HepG2 (cell line): ENCODE measurements around the gene PRTN3. TPM values are rescaled to one million over a fixed set of nuclear protein-coding genes. Genes with fewer than 3 reads are reported as not detected.
A peak's percentile ranks its signal among the peaks of the same experiment; 100 is the strongest.

ENCODE experiments used
- HOXA9 ChIP-seq: sonication (generic); formaldehyde crosslinking; IDR thresholded peaks from 2 replicates; pipeline ENCODE4 v1.8.1; 2022; ENCODE audit warnings: missing genetic modification reagents, mild to moderate bottlenecking, moderate library complexity, borderline replicate concordance
- KAT2B ChIP-seq: fragments of 150-350 bp; IDR thresholded peaks from 2 replicates; pipeline ENCODE4 v1.6.1; 2014; ENCODE audit warnings: low read depth, low read length, borderline replicate concordance
- KAT8 ChIP-seq: IDR thresholded peaks from 2 replicates; pipeline ENCODE4 v1.6.1; 2016; ENCODE audit warnings: missing genetic modification reagents, missing compliant biosample characterization
- PHF21A ChIP-seq: sonication (generic); formaldehyde crosslinking; IDR thresholded peaks from 2 replicates; pipeline ENCODE4 v1.5.0; 2020; ENCODE audit warnings: mild to moderate bottlenecking, missing genetic modification reagents
- SIX1 ChIP-seq: sonication (generic); formaldehyde crosslinking; IDR thresholded peaks from 2 replicates; pipeline ENCODE4 v1.4.0; 2020; ENCODE audit warnings: missing genetic modification reagents, borderline replicate concordance
- SNAPC2 ChIP-seq: sonication (generic); formaldehyde crosslinking; IDR thresholded peaks from 2 replicates; pipeline ENCODE4 v1.8.1; 2022; ENCODE audit warnings: mild to moderate bottlenecking, missing genetic modification reagents
- SOX5 ChIP-seq: IDR thresholded peaks from 2 replicates; pipeline ENCODE4 v1.6.1; 2016; ENCODE audit warnings: borderline replicate concordance
- SP1 ChIP-seq, 2 experiments: fragments of 450-650 bp in 1 of 2; sonication (generic) in 1 of 2; formaldehyde crosslinking in 1 of 2; IDR thresholded peaks; 2 replicates each; pipeline versions ENCODE4 v1.4.0 to v1.6.1; 2016 to 2020; ENCODE audit warnings: missing genetic modification reagents in 1 of 2
- SRSF9 ChIP-seq: fragments of 200-400 bp; formaldehyde crosslinking; IDR thresholded peaks from 2 replicates; pipeline ENCODE4 v1.6.1; 2018; ENCODE audit warnings: borderline replicate concordance, mild to moderate bottlenecking, low read depth, low read length; ENCODE audit not compliant: insufficient read depth, poor library complexity, severe bottlenecking
- ZBTB8A ChIP-seq: sonication (generic); formaldehyde crosslinking; IDR thresholded peaks from 2 replicates; pipeline ENCODE4 v1.4.0; 2020; ENCODE audit warnings: mild to moderate bottlenecking, low read depth, missing genetic modification reagents, borderline replicate concordance
- ZC3H13 ChIP-seq: sonication (generic); formaldehyde crosslinking; IDR thresholded peaks from 2 replicates; pipeline ENCODE4 v1.8.1; 2023; ENCODE audit warnings: mild to moderate bottlenecking, missing genetic modification reagents, moderate library complexity
- ZNF256 ChIP-seq: sonication (generic); formaldehyde crosslinking; conservative IDR thresholded peaks from 2 replicates; pipeline ENCODE4 v1.4.0; 2020; ENCODE audit warnings: missing genetic modification reagents
- ZNF501 ChIP-seq: sonication (generic); formaldehyde crosslinking; IDR thresholded peaks from 2 replicates; pipeline ENCODE4 v1.5.1; 2020; ENCODE audit warnings: mild to moderate bottlenecking, moderate library complexity, missing genetic modification reagents
- ZNF607 ChIP-seq: sonication (generic); formaldehyde crosslinking; IDR thresholded peaks from 2 replicates; pipeline ENCODE4 v1.5.1; 2020; ENCODE audit warnings: missing genetic modification reagents, mild to moderate bottlenecking, borderline replicate concordance
- ZNF644 ChIP-seq: IDR thresholded peaks from 2 replicates; pipeline ENCODE4 v1.6.1; 2016; ENCODE audit warnings: low read depth
- ZNF781 ChIP-seq: sonication (generic); formaldehyde crosslinking; IDR thresholded peaks from 2 replicates; pipeline ENCODE4 v1.5.1; 2020; ENCODE audit warnings: borderline replicate concordance, mild to moderate bottlenecking, missing genetic modification reagents; ENCODE audit errors: not compliant biosample characterization
- ZNF784 ChIP-seq: sonication (generic); formaldehyde crosslinking; IDR thresholded peaks from 2 replicates; pipeline ENCODE4 v1.5.1; 2020; ENCODE audit warnings: missing genetic modification reagents, mild to moderate bottlenecking, borderline replicate concordance
- polyA plus RNA-seq, 8 experiments: library from polyadenylated mRNA; depleted of rRNA in 3 of 8; stranded (reverse) in 7 of 8; unstranded in 1 of 8; fragments of >200 nt; fragmentation: Illumina TruSeq in 4 of 8; extraction: Trizol in 4 of 8; gene quantifications; 2 replicates each; pipeline versions ENCODE4 v1.2.1 to v1.2.3, GENCODE V29; 2011 to 2016; ENCODE audit warnings: low read depth in 4 of 8, missing spikeins in 1 of 8, mixed read lengths in 1 of 8; ENCODE audit not compliant: insufficient read depth in 1 of 8
- total RNA-seq, 5 experiments: library from RNA; depleted of rRNA; stranded (reverse); fragments of >200 nt; fragmentation: Illumina TruSeq; extraction: Trizol; gene quantifications; 2 replicates each; pipeline ENCODE4 v1.2.3, GENCODE V29; 2016; ENCODE audit warnings: low read depth in 1 of 5
- TF ChIP-seq, protein P1 (sequence below): sonication (generic); formaldehyde crosslinking; IDR thresholded peaks from 2 replicates; pipeline ENCODE4 v1.5.0; 2020; ENCODE audit warnings: missing genetic modification reagents, mild to moderate bottlenecking, borderline replicate concordance
- TF ChIP-seq, protein P2 (sequence below): sonication (generic); formaldehyde crosslinking; conservative IDR thresholded peaks from 2 replicates; pipeline ENCODE4 v1.4.0; 2020; ENCODE audit warnings: mild to moderate bottlenecking, missing genetic modification reagents, moderate library complexity
- TF ChIP-seq, protein P3 (sequence below): sonication (generic); formaldehyde crosslinking; IDR thresholded peaks from 2 replicates; pipeline ENCODE4 v1.5.1; 2020; ENCODE audit warnings: missing genetic modification reagents, mild to moderate bottlenecking, borderline replicate concordance

Gene PRTN3
- total and polyA plus RNA-seq, 2 of the 13 experiments (the other 11 are each of a cell fraction or from before 2014, with no cell fraction given), result not detected

DNA sequence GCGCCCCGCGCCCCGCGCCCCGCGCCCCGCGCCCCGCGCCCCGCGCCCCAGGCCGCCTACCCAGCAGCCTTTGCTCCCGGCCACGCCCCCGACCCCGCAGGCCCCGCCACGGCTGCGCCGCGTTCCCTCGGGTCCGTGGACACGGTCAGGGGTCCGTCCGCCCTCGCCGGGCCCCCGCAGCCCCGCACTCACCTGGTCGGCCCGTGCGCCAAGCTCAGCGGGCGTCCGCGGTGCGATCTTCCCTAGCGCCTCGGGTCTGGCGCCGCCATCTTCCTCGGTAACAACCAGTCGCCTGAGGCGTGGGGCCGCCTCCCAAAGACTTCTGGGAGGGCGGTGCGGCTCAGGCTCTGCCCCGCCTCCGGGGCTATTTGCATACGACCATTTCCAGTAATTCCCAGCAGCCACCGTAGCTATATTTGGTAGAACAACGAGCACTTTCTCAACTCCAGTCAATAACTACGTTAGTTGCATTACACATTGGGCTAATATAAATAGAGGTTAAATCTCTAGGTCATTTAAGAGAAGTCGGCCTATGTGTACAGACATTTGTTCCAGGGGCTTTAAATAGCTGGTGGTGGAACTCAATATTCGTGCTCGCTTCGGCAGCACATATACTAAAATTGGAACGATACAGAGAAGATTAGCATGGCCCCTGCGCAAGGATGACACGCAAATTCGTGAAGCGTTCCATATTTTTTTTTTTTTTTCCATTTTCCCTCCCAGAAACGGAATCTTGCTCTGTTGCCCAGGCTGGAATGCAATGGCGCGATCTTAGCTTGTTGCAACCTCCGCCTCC, 52.3 kb downstream of the PRTN3 start, which contains the start of the genes MED16 and RNU6-9 (continued):
- TF ChIP-seq, protein P1, sequence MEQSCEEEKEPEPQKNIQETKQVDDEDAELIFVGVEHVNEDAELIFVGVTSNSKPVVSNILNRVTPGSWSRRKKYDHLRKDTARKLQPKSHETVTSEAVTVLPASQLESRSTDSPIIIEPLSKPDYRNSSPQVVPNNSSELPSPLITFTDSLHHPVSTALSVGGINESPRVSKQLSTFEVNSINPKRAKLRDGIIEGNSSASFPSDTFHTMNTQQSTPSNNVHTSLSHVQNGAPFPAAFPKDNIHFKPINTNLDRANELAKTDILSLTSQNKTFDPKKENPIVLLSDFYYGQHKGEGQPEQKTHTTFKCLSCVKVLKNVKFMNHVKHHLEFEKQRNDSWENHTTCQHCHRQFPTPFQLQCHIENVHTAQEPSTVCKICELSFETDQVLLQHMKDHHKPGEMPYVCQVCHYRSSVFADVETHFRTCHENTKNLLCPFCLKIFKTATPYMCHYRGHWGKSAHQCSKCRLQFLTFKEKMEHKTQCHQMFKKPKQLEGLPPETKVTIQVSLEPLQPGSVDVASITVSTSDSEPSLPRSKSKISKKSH (CRISPR knock-in tag), result no peak
- TF ChIP-seq PHF21A (CRISPR knock-in tag), result peak; percentile 57; the same call in 1 of the 2 replicates
- TF ChIP-seq ZNF607, result peak; percentile 66
- no peak for TF ChIP-seq ZNF781 (CRISPR knock-in tag)
- TF ChIP-seq SRSF9, result no peak
- TF ChIP-seq ZC3H13 (CRISPR knock-in tag), result 0 out of 2 replicates have a peak, but pooled peaks have one; percentile 44
- TF ChIP-seq HOXA9, result 0 out of 2 replicates have a peak, but pooled peaks have one; percentile 74
- TF ChIP-seq, protein P2, sequence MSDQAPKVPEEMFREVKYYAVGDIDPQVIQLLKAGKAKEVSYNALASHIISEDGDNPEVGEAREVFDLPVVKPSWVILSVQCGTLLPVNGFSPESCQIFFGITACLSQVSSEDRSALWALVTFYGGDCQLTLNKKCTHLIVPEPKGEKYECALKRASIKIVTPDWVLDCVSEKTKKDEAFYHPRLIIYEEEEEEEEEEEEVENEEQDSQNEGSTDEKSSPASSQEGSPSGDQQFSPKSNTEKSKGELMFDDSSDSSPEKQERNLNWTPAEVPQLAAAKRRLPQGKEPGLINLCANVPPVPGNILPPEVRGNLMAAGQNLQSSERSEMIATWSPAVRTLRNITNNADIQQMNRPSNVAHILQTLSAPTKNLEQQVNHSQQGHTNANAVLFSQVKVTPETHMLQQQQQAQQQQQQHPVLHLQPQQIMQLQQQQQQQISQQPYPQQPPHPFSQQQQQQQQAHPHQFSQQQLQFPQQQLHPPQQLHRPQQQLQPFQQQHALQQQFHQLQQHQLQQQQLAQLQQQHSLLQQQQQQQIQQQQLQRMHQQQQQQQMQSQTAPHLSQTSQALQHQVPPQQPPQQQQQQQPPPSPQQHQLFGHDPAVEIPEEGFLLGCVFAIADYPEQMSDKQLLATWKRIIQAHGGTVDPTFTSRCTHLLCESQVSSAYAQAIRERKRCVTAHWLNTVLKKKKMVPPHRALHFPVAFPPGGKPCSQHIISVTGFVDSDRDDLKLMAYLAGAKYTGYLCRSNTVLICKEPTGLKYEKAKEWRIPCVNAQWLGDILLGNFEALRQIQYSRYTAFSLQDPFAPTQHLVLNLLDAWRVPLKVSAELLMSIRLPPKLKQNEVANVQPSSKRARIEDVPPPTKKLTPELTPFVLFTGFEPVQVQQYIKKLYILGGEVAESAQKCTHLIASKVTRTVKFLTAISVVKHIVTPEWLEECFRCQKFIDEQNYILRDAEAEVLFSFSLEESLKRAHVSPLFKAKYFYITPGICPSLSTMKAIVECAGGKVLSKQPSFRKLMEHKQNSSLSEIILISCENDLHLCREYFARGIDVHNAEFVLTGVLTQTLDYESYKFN, result 0 out of 2 replicates have a peak, but pooled peaks have one; percentile 19
- no peak for TF ChIP-seq KAT2B
- no peak for TF ChIP-seq SP1 (IDR thresholded peaks at IDR 0.05)
- TF ChIP-seq SP1 (CRISPR knock-in tag; IDR thresholded peaks at IDR 0.05), result peak; percentile 78
- TF ChIP-seq SNAPC2 (CRISPR knock-in tag), result peak; percentile 100
- no peak; the same call in 1 of the 2 replicates for TF ChIP-seq SIX1
- TF ChIP-seq ZNF501 (CRISPR knock-in tag), result peak; percentile 65; the same call in 1 of the 2 replicates
- TF ChIP-seq KAT8, result 0 out of 2 replicates have a peak, but pooled peaks have one; percentile 41
- no peak for TF ChIP-seq SOX5 (CRISPR knock-in tag)
- TF ChIP-seq ZBTB8A (CRISPR knock-in tag), result no peak
- no peak for TF ChIP-seq ZNF256 (CRISPR knock-in tag)
- no peak for TF ChIP-seq ZNF644 (CRISPR knock-in tag)
- TF ChIP-seq, protein P3, sequence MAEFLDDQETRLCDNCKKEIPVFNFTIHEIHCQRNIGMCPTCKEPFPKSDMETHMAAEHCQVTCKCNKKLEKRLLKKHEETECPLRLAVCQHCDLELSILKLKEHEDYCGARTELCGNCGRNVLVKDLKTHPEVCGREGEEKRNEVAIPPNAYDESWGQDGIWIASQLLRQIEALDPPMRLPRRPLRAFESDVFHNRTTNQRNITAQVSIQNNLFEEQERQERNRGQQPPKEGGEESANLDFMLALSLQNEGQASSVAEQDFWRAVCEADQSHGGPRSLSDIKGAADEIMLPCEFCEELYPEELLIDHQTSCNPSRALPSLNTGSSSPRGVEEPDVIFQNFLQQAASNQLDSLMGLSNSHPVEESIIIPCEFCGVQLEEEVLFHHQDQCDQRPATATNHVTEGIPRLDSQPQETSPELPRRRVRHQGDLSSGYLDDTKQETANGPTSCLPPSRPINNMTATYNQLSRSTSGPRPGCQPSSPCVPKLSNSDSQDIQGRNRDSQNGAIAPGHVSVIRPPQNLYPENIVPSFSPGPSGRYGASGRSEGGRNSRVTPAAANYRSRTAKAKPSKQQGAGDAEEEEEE (CRISPR knock-in tag), result no peak
- no peak for TF ChIP-seq ZNF784 (CRISPR knock-in tag)
